ENCODE results near the gene KANSL1. TPM values are rescaled to one million over a fixed set of nuclear protein-coding genes. Genes with fewer than 3 reads are reported as not detected.

KANSL1 gene
- total and polyA plus RNA-seq, 9 donors: 30.4 to 107 (median 77.7) TPM

GRCh38 chr17:46099865-46100264 is 93.4 kb downstream of the KANSL1 start:
- WGBS, 3 donors: 67 to 75% (median 68%) methylated on average over 1 of the region's 1 CpG
- H3K4me1 ChIP-seq (ENCODE audit: insufficient read depth): peaks cover 4% of the 10 kb centered on the region
- intact Hi-C loops (cut with DNase I): loop anchor here in 1 of 4 donors (10.0 kb wide), 1 partner anchor 55 kb away; no protein-coding TSS in a partner anchor
- H3K36me3 ChIP-seq: no peaks in the 10 kb centered on the region
- no peak for DNase-seq
- no peak overlapping the region for H3K4me3 ChIP-seq
- TF ChIP-seq EP300 (IDR thresholded peaks at IDR 0.05) (no peak), POLR2A (IDR thresholded peaks at IDR 0.05) (no peak), CTCF (IDR thresholded peaks at IDR 0.05) (no peak)
- H3K27ac ChIP-seq: no peak overlapping the region
- no peaks in the 10 kb centered on the region for H3K9me3 ChIP-seq
- H3K27me3 ChIP-seq: no peaks in the 10 kb centered on the region

GRCh38 chr17:46097497-46097896 is 95.7 kb downstream of the KANSL1 start:
- H3K4me1 ChIP-seq (ENCODE audit: insufficient read depth): peaks cover 4% of the 10 kb centered on the region
- H3K27me3 ChIP-seq: no peaks in the 10 kb centered on the region
- H3K9me3 ChIP-seq: no peaks in the 10 kb centered on the region
- intact Hi-C loops (cut with DNase I): no loop called here
- TF ChIP-seq POLR2A (IDR thresholded peaks at IDR 0.05): no peak
- TF ChIP-seq EP300 (IDR thresholded peaks at IDR 0.05): no peak
- no peak for TF ChIP-seq CTCF (IDR thresholded peaks at IDR 0.05)
- no peak overlapping the region for H3K4me3 ChIP-seq
- no peak for DNase-seq
- no peaks in the 10 kb centered on the region for H3K36me3 ChIP-seq
- 58 to 65% (median 62%) methylated on average over 1 of the region's 1 CpG for WGBS, 3 donors
- H3K27ac ChIP-seq: no peak overlapping the region

GRCh38 chr17:46092991-46093390 is 100.2 kb downstream of the KANSL1 start:
- H3K4me1 ChIP-seq (ENCODE audit: insufficient read depth): peaks cover 2% of the 10 kb centered on the region
- no peaks in the 10 kb centered on the region for H3K27me3 ChIP-seq
- no peak overlapping the region for H3K27ac ChIP-seq
- TF ChIP-seq CTCF (IDR thresholded peaks at IDR 0.05): no peak
- TF ChIP-seq EP300 (IDR thresholded peaks at IDR 0.05): no peak
- no peak for TF ChIP-seq POLR2A (IDR thresholded peaks at IDR 0.05)
- H3K9me3 ChIP-seq: no peaks in the 10 kb centered on the region
- DNase-seq: no peak
- H3K4me3 ChIP-seq: no peak overlapping the region
- intact Hi-C loops (cut with DNase I): no loop called here
- no peaks in the 10 kb centered on the region for H3K36me3 ChIP-seq

- H3K27ac ChIP-seq: no peak overlapping the region
- peaks cover 3% of the 10 kb centered on the region for H3K4me1 ChIP-seq (ENCODE audit: insufficient read depth)
- DNase-seq: no peak
- no peaks in the 10 kb centered on the region for H3K9me3 ChIP-seq
- intact Hi-C loops (cut with DNase I): no loop called here
- no peaks in the 10 kb centered on the region for H3K27me3 ChIP-seq
- no peak for TF ChIP-seq EP300 (IDR thresholded peaks at IDR 0.05)
- TF ChIP-seq POLR2A (IDR thresholded peaks at IDR 0.05): no peak
- no peak for TF ChIP-seq CTCF (IDR thresholded peaks at IDR 0.05)
- H3K4me3 ChIP-seq: no peak overlapping the region
- H3K36me3 ChIP-seq: no peaks in the 10 kb centered on the region
- 69 to 72% (median 70%) methylated on average over 4 of the region's 4 CpGs for WGBS, 3 donors
Observed at GRCh38 chr17:46090871-46091270, 102.4 kb downstream of the KANSL1 start.
